Right lobe of liver (tissue), 6 donors: Measurements from ENCODE around the gene BAIAP2. TPM values are rescaled to one million over a fixed set of nuclear protein-coding genes. Genes with fewer than 3 reads are reported as not detected.

Source experiments
- ATAC-seq, 4 donors: fragments of 200-7000 bp; cut with Tn5 transposase; one replicate each; pipeline ENCODE4 v1.9.1; 2020; ENCODE audit warnings: mild to moderate bottlenecking in 4 of 4, moderate library complexity in 4 of 4
- DNase-seq, 3 donors: peaks; one replicate each; pipeline ENCODE4 v3.0.0-alpha.2; 2020
- H3K27ac ChIP-seq, 3 donors: fragments of 200-600 bp; one replicate each; pipeline ENCODE4 v1.8.0; 2022
- H3K27me3 ChIP-seq, 2 donors: fragments of 200-600 bp; one replicate each; pipeline ENCODE4 v1.8.0; 2022
- H3K36me3 ChIP-seq, 4 donors: fragments of 200-600 bp; sonication (generic) in 1 of 4; one replicate each; pipeline versions ENCODE4 v1.5.1 to v1.8.0; 2017 to 2022; ENCODE audit warnings: control low read depth in 1 of 4
- H3K4me1 ChIP-seq, 4 donors: fragments of 200-600 bp; sonication (generic) in 1 of 4; one replicate each; pipeline versions ENCODE4 v1.5.1 to v1.8.0; 2017 to 2022; ENCODE audit warnings: control low read depth in 1 of 4
- H3K4me3 ChIP-seq, 3 donors: fragments of 200-600 bp; one replicate each; pipeline ENCODE4 v1.8.0; 2022
- H3K9me3 ChIP-seq, 4 donors: fragments of 200-600 bp; sonication (generic) in 1 of 4; one replicate each; pipeline versions ENCODE4 v1.5.1 to v1.8.0; 2017 to 2022; ENCODE audit warnings: control low read depth in 1 of 4
- CTCF ChIP-seq, 4 donors: fragments of 200-600 bp in 3 of 4; fragments of 450-650 bp in 1 of 4; IDR thresholded peaks; one replicate each; pipeline versions ENCODE4 v1.5.1 to v1.8.0; 2016 to 2022; ENCODE audit warnings: antibody characterized with exemption in 4 of 4, mild to moderate bottlenecking in 2 of 4
- POLR2A ChIP-seq: fragments of 450-650 bp; IDR thresholded peaks from one replicate; pipeline ENCODE4 v1.6.1; 2017; ENCODE audit warnings: antibody characterized with exemption, mild to moderate bottlenecking
- WGBS: methylation state at CpG from one replicate; pipeline ENCODE4 v1.1.6; 2018; ENCODE audit warnings: low coverage, low lambda C conversion rate; ENCODE audit not compliant: insufficient coverage; ENCODE audit errors: missing lambda C conversion rate; 5-methylcytosine and 5-hydroxymethylcytosine counted together
- intact Hi-C, 2 donors: fragments of 100-400 bp; cut with DNase I; formaldehyde crosslinking; loops; one replicate each; pipeline versions ENCODE4 v1.11.2 to v1.14.1; 2022
- total RNA-seq, 6 experiments: library from RNA; depleted of rRNA in 2 of 6; stranded (reverse); fragments of >200 nt in 2 of 6; fragmentation: NEBNext Ultra II Directional in 3 of 6; extraction: Animal tissue kit (Norgen Biotek cat#: 25700) in 3 of 6; gene quantifications; one replicate each; pipeline versions ENCODE4 v1.1.0 to v1.2.4, GENCODE V29; 2016 to 2023
- donor health status: DM: no; HTN: yes; CAD: no.
- donor health status: DM: no; HTN: no; CAD: no.
- donor health status: DM: no; HTN: no; CAD: no.
- donor health status: DM: no; HTN: yes; CAD: no.
- donor health status: DM: no; HTN: yes; CAD: no.

BAIAP2 gene
- total RNA-seq, 6 experiments from 2014 or later: 46.6 to 139 (median 63.3) TPM

GRCh38 chr17:81003711-81004475 lies 31.1 kb upstream of the BAIAP2 start:
- Histone ChIP-seq H3K9me3 (no peaks in the 10 kb centered on the region), H3K4me3 (no peak overlapping the region), H3K27me3 (peaks cover 0 to 4% of the 10 kb centered on the region in 2 donors), H3K27ac (no peak overlapping the region), H3K36me3 (peaks cover 0 to 6% (median 0%) of the 10 kb centered on the region in 4 donors), H3K4me1 (peaks cover 0 to 37% (median 11%) of the 10 kb centered on the region in 4 donors)
- DNase-seq (peak in 2 of 3 donors; percentile 44 to 53), ATAC-seq (no peak)
- intact Hi-C loops: no loop called here
- TF ChIP-seq CTCF (IDR thresholded peaks at IDR 0.05) (no peak), POLR2A (no peak)
- 0% methylated on average over 10 of the region's 72 CpGs for WGBS

GRCh38 chr17:81006891-81007290 lies 28.1 kb upstream of the BAIAP2 start:
- TF ChIP-seq CTCF (IDR thresholded peaks at IDR 0.05) (no peak), POLR2A (no peak)
- no peaks in the 10 kb centered on the region for H3K9me3 ChIP-seq
- H3K4me1 ChIP-seq: peaks cover 0 to 20% (median 1%) of the 10 kb centered on the region in 4 donors
- intact Hi-C loops: no loop called here
- H3K36me3 ChIP-seq: no peaks in the 10 kb centered on the region
- peaks cover 0 to 4% of the 10 kb centered on the region in 2 donors for H3K27me3 ChIP-seq
- ATAC-seq (no peak), DNase-seq (no peak)
- no peak overlapping the region for H3K4me3 ChIP-seq
- 77% methylated on average over 9 of the region's 10 CpGs for WGBS
- H3K27ac ChIP-seq: no peak overlapping the region

GRCh38 chr17:81008140-81008539 lies 26.8 kb upstream of the BAIAP2 start:
- no peak for DNase-seq
- Histone ChIP-seq H3K27ac (no peak overlapping the region), H3K4me3 (no peak overlapping the region), H3K9me3 (no peaks in the 10 kb centered on the region), H3K4me1 (peaks cover 0 to 14% (median 0%) of the 10 kb centered on the region in 4 donors), H3K27me3 (peaks cover 0 to 4% of the 10 kb centered on the region in 2 donors), H3K36me3 (no peaks in the 10 kb centered on the region)
- TF ChIP-seq CTCF (IDR thresholded peaks at IDR 0.05) (no peak), POLR2A (no peak)
- no peak for ATAC-seq
- intact Hi-C loops: no loop called here
- 91% methylated on average over 9 of the region's 11 CpGs for WGBS

GRCh38 chr17:81009136-81009535 lies 25.8 kb upstream of the BAIAP2 start:
- Histone ChIP-seq H3K9me3 (no peaks in the 10 kb centered on the region), H3K36me3 (no peaks in the 10 kb centered on the region), H3K27ac (no peak overlapping the region), H3K4me3 (no peak overlapping the region), H3K27me3 (no peaks in the 10 kb centered on the region), H3K4me1 (peaks cover 0 to 8% (median 0%) of the 10 kb centered on the region in 4 donors)
- ATAC-seq (no peak), DNase-seq (no peak)
- intact Hi-C loops: no loop called here
- TF ChIP-seq CTCF (IDR thresholded peaks at IDR 0.05): no peak
- TF ChIP-seq POLR2A: no peak
- WGBS: 61% methylated on average over 7 of the region's 14 CpGs
